PC-3 (cell line): ENCODE data around the gene ETV3L. TPM values are rescaled to one million over a fixed set of nuclear protein-coding genes. Genes with fewer than 3 reads are reported as not detected.

Source experiments
- ATAC-seq: fragments of 200-7000 bp; cut with Tn5 transposase; 2 replicates; pipeline ENCODE4 v1.9.1; 2020; ENCODE audit warnings: mild to moderate bottlenecking, moderate library complexity
- BruUV-seq: library from RNA; stranded (reverse); fragments of 400-500 nt; replicated peaks from 2 replicates; lab custom pipeline; 2021; lab: Mats Ljungman, UMichigan
- CTCF ChIA-PET: fragments of 300-600 bp; sonication (Branson Sonifier 250); formaldehyde crosslinking; loops from one replicate; lab custom pipeline; 2022; ENCODE audit warnings: antibody characterized with exemption; lab: Charles Lee
- POLR2A ChIA-PET: fragments of 300-600 bp; sonication (Branson Sonifier 250); formaldehyde crosslinking; loops from one replicate; lab custom pipeline; 2022; ENCODE audit warnings: antibody characterized with exemption; ENCODE audit not compliant: unreplicated experiment; lab: Charles Lee
- DNase-seq: peaks from one replicate; pipeline ENCODE4 v3.0.0-alpha.2; 2015
- H2AFZ ChIP-seq: fragments of 300-600 bp; sonication (generic); 2 replicates; pipeline ENCODE4 v1.6.0; 2016; ENCODE audit warnings: antibody characterized with exemption, low read length
- H3F3A ChIP-seq: fragments of 300-600 bp; sonication (generic); one replicate; pipeline ENCODE4 v1.6.0; 2017; ENCODE audit warnings: antibody characterized with exemption, low read length, control low read depth, mild to moderate bottlenecking; ENCODE audit not compliant: unreplicated experiment
- H3K27ac ChIP-seq: fragments of 300-600 bp; sonication (generic); 2 replicates; pipeline ENCODE4 v1.5.1; 2016; ENCODE audit warnings: mild to moderate bottlenecking, low read length
- H3K27me3 ChIP-seq: fragments of 300-600 bp; sonication (generic); 2 replicates; pipeline ENCODE4 v1.6.1; 2016; ENCODE audit warnings: low read length, mixed read lengths
- H3K36me3 ChIP-seq: fragments of 300-600 bp; sonication (generic); 2 replicates; pipeline ENCODE4 v1.6.1; 2016; ENCODE audit warnings: low read depth, mixed run types, low read length, mixed read lengths
- H3K4me1 ChIP-seq: fragments of 300-600 bp; sonication (generic); 2 replicates; pipeline ENCODE4 v1.5.1; 2016; ENCODE audit warnings: low read length; ENCODE audit not compliant: insufficient read depth
- H3K4me2 ChIP-seq: fragments of 300-600 bp; sonication (generic); 2 replicates; pipeline ENCODE4 v1.6.0; 2016; ENCODE audit warnings: low read length
- H3K4me3 ChIP-seq: fragments of 300-600 bp; sonication (generic); 2 replicates; pipeline ENCODE4 v1.5.1; 2016; ENCODE audit warnings: mild to moderate bottlenecking, low read length, mixed read lengths
- H3K79me2 ChIP-seq: fragments of 300-600 bp; sonication (generic); 2 replicates; pipeline ENCODE4 v1.6.1; 2017; ENCODE audit warnings: low read length, mixed read lengths
- H3K9ac ChIP-seq: fragments of 300-600 bp; sonication (generic); 2 replicates; pipeline ENCODE4 v1.6.0; 2016; ENCODE audit warnings: mild to moderate bottlenecking, low read length
- H3K9me2 ChIP-seq: fragments of 300-600 bp; sonication (generic); replicated peaks from 2 replicates; pipeline ENCODE4 v1.6.1; 2016; ENCODE audit warnings: mixed run types, low read length, mixed read lengths
- H3K9me3 ChIP-seq: fragments of 300-600 bp; sonication (generic); 2 replicates; pipeline ENCODE4 v1.6.1; 2016; ENCODE audit warnings: low read length, mixed read lengths
- H4K20me1 ChIP-seq: fragments of 300-600 bp; sonication (generic); 2 replicates; pipeline ENCODE4 v1.6.1; 2016; ENCODE audit warnings: low read length, mixed read lengths
- EZH2 ChIP-seq: fragments of 300-600 bp; sonication (generic); IDR thresholded peaks from one replicate; pipeline ENCODE4 v1.6.1; 2017; ENCODE audit warnings: antibody characterized with exemption, mild to moderate bottlenecking, low read length; ENCODE audit not compliant: unreplicated experiment
- EZH2phosphoT487 ChIP-seq: fragments of 300-600 bp; sonication (generic); IDR thresholded peaks from 2 replicates; pipeline ENCODE4 v1.6.1; 2018; ENCODE audit warnings: mild to moderate bottlenecking, antibody characterized with exemption, low read length, borderline replicate concordance
- intact Hi-C: fragments of 100-400 bp; cut with micrococcal nuclease; formaldehyde crosslinking; loops from 2 replicates; pipeline ENCODE4 v1.9.0; 2023
- total RNA-seq: library from RNA; depleted of rRNA; stranded (reverse); fragments of >200 nt; gene quantifications from 2 replicates; pipeline ENCODE4 v1.2.3, GENCODE V29; 2014
- TF ChIP-seq, protein P1 (sequence below): fragments of 300-600 bp; sonication (generic); conservative IDR thresholded peaks from 2 replicates; pipeline ENCODE4 v1.5.1; 2017; ENCODE audit warnings: antibody characterized with exemption, low read depth, mild to moderate bottlenecking, low read length

ETV3L gene
- total RNA-seq, 1 experiment from 2014 or later: not detected

- H3K4me1 ChIP-seq: peaks cover 14% of the 10 kb centered on the region
- no peak for ATAC-seq
- no peaks in the 10 kb centered on the region for H3K9me3 ChIP-seq
- peaks cover 38% of the 10 kb centered on the region for H3K79me2 ChIP-seq
- no TSS peak for BruUV-seq
- H3K9me2 ChIP-seq: no peaks in the 10 kb centered on the region
- H3K27ac ChIP-seq: no peak overlapping the region
- peaks cover 65% of the 10 kb centered on the region for H3K36me3 ChIP-seq
- ChIA-PET CTCF (no interaction called here), POLR2A (no interaction called here)
- no peak overlapping the region for H2AFZ ChIP-seq
- no peak overlapping the region for H3K4me3 ChIP-seq
- peaks cover 21% of the 10 kb centered on the region for H4K20me1 ChIP-seq
- no peak for DNase-seq
- no peak overlapping the region for H3K4me2 ChIP-seq
- no peaks in the 10 kb centered on the region for H3F3A ChIP-seq
- no peaks in the 10 kb centered on the region for H3K27me3 ChIP-seq
- TF ChIP-seq EZH2 (no peak), EZH2phosphoT487 (no peak)
- TF ChIP-seq, protein P1, sequence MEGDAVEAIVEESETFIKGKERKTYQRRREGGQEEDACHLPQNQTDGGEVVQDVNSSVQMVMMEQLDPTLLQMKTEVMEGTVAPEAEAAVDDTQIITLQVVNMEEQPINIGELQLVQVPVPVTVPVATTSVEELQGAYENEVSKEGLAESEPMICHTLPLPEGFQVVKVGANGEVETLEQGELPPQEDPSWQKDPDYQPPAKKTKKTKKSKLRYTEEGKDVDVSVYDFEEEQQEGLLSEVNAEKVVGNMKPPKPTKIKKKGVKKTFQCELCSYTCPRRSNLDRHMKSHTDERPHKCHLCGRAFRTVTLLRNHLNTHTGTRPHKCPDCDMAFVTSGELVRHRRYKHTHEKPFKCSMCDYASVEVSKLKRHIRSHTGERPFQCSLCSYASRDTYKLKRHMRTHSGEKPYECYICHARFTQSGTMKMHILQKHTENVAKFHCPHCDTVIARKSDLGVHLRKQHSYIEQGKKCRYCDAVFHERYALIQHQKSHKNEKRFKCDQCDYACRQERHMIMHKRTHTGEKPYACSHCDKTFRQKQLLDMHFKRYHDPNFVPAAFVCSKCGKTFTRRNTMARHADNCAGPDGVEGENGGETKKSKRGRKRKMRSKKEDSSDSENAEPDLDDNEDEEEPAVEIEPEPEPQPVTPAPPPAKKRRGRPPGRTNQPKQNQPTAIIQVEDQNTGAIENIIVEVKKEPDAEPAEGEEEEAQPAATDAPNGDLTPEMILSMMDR: no peak
- no peak overlapping the region for H3K9ac ChIP-seq
- intact Hi-C loops: no loop called here
These were observed 33.8 kb upstream of the ETV3L start for GRCh38 chr1:157133426-157133825.

DNA sequence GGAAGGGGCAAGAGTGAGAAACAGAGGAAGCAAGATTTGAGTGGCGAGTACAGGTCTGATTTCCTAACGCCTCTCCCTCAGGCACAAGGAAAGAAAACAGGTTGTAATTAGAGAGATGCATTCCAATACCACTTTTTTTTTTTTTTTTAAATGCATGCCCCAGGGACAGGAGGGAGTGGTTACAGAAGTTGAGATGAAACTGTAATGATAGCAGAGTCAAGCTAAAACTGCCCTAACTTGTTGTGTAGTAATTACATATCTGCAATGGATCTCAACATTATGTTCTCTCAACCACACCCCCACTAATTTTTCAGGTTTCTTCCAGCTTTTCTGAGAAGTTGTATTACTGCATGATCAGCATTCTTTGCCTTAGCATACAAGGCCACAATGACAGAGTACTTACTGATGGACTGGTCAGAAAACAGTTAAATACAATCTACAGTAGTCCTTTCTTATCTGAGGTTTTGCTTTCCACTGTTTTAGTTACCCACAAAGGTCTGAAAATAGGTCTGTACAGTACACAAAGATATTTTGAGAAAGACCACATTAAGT is 33.1 kb upstream of the ETV3L start:
- Histone ChIP-seq H3F3A (no peaks in the 10 kb centered on the region), H3K4me1 (peaks cover 14% of the 10 kb centered on the region), H3K9me3 (no peaks in the 10 kb centered on the region), H3K9me2 (no peaks in the 10 kb centered on the region), H3K27ac (no peak overlapping the region), H3K27me3 (no peaks in the 10 kb centered on the region), H3K9ac (no peak overlapping the region), H3K4me2 (no peak overlapping the region), H2AFZ (no peak overlapping the region), H4K20me1 (peaks cover 20% of the 10 kb centered on the region), H3K4me3 (no peak overlapping the region), H3K36me3 (peaks cover 72% of the 10 kb centered on the region), H3K79me2 (peaks cover 35% of the 10 kb centered on the region)
- ChIA-PET CTCF (interaction anchor here (0.6 kb wide), 1 partner anchor 24 kb away, joined by 5 read pairs; no protein-coding TSS in a partner anchor), POLR2A (no interaction called here)
- intact Hi-C loops: no loop called here
- DNase-seq: no peak
- no TSS peak for BruUV-seq
- no peak for TF ChIP-seq EZH2phosphoT487
- TF ChIP-seq, protein P1: no peak
- no peak for TF ChIP-seq EZH2
- no peak for ATAC-seq

GRCh38 chr1:157132111-157132510 is 32.5 kb upstream of the ETV3L start:
- Histone ChIP-seq H2AFZ (no peak overlapping the region), H3K27ac (no peak overlapping the region), H3K4me1 (peaks cover 14% of the 10 kb centered on the region), H3K27me3 (no peaks in the 10 kb centered on the region), H3K4me2 (no peak overlapping the region), H3K9me3 (no peaks in the 10 kb centered on the region), H3F3A (no peaks in the 10 kb centered on the region), H4K20me1 (peaks cover 14% of the 10 kb centered on the region), H3K79me2 (peaks cover 29% of the 10 kb centered on the region), H3K36me3 (peaks cover 76% of the 10 kb centered on the region), H3K9ac (no peak overlapping the region), H3K9me2 (no peaks in the 10 kb centered on the region), H3K4me3 (no peak overlapping the region)
- TF ChIP-seq EZH2 (no peak), EZH2phosphoT487 (no peak)
- TF ChIP-seq, protein P1: no peak
- ATAC-seq (no peak), DNase-seq (no peak)
- CTCF ChIA-PET: interaction anchor here (0.6 kb wide), 1 partner anchor 24 kb away, joined by 5 read pairs; no protein-coding TSS in a partner anchor
- no TSS peak for BruUV-seq
- POLR2A ChIA-PET: no interaction called here
- intact Hi-C loops: no loop called here
